GM18502 (cell line): ENCODE results near the gene KIF1A.

ENCODE experiments used
- ATAC-seq: cut with Tn5 transposase; IDR thresholded peaks from one replicate; pipeline ENCODE4 v1.9.1; 2021; ENCODE audit warnings: mild to moderate bottlenecking; ENCODE audit not compliant: unreplicated experiment, poor library complexity

KIF1A gene, protein sequence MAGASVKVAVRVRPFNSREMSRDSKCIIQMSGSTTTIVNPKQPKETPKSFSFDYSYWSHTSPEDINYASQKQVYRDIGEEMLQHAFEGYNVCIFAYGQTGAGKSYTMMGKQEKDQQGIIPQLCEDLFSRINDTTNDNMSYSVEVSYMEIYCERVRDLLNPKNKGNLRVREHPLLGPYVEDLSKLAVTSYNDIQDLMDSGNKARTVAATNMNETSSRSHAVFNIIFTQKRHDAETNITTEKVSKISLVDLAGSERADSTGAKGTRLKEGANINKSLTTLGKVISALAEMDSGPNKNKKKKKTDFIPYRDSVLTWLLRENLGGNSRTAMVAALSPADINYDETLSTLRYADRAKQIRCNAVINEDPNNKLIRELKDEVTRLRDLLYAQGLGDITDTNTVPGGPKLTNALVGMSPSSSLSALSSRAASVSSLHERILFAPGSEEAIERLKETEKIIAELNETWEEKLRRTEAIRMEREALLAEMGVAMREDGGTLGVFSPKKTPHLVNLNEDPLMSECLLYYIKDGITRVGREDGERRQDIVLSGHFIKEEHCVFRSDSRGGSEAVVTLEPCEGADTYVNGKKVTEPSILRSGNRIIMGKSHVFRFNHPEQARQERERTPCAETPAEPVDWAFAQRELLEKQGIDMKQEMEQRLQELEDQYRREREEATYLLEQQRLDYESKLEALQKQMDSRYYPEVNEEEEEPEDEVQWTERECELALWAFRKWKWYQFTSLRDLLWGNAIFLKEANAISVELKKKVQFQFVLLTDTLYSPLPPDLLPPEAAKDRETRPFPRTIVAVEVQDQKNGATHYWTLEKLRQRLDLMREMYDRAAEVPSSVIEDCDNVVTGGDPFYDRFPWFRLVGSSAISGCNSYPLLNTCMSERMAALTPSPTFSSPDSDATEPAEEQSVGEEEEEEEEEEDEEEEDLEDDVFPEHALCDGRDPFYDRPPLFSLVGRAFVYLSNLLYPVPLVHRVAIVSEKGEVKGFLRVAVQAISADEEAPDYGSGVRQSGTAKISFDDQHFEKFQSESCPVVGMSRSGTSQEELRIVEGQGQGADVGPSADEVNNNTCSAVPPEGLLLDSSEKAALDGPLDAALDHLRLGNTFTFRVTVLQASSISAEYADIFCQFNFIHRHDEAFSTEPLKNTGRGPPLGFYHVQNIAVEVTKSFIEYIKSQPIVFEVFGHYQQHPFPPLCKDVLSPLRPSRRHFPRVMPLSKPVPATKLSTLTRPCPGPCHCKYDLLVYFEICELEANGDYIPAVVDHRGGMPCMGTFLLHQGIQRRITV (N-terminal part only)

DNA sequence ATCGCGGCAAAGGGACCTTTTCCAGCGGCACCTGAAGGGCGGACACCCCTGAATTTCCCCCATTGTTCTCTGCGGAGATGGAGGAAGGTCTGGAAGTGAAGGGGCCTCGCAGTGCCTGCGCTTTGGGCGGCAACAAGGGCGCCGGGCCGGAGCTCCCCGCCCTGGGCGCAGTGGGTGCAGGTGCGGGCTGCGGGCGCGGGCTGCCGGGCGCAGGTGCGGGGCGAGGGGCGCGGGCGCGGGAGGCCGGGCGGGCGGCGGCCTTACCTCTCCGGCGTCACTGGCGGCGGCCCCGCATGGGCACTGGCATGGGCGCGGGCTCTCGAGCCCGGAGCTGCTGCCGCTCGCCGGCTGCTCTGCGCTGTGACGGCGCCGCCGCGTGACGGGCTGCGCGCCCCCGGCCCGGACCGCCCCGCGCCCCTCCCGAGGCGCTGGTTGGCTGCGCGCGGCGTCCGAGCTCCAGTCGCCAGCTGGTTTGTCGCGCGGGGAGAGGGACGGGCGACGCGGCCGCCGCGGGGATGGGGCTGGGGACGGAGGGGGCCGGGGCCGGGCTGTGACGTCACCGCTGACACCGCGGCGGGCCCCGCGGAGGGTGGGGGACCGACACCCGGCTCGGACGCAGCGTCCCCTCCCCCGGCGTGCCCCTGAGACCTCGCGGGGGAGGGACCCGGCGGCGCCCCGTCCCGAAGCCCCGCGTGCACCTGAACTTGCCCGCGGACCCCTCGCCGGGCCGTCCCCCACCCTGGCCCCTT, at the start of gene KIF1A:
KIF1A (minus strand) TSS at position 362 of the 749 bp plus-strand sequence. CDS start 22,467 bp downstream, outside the sequence.
- no peak for ATAC-seq

DNA sequence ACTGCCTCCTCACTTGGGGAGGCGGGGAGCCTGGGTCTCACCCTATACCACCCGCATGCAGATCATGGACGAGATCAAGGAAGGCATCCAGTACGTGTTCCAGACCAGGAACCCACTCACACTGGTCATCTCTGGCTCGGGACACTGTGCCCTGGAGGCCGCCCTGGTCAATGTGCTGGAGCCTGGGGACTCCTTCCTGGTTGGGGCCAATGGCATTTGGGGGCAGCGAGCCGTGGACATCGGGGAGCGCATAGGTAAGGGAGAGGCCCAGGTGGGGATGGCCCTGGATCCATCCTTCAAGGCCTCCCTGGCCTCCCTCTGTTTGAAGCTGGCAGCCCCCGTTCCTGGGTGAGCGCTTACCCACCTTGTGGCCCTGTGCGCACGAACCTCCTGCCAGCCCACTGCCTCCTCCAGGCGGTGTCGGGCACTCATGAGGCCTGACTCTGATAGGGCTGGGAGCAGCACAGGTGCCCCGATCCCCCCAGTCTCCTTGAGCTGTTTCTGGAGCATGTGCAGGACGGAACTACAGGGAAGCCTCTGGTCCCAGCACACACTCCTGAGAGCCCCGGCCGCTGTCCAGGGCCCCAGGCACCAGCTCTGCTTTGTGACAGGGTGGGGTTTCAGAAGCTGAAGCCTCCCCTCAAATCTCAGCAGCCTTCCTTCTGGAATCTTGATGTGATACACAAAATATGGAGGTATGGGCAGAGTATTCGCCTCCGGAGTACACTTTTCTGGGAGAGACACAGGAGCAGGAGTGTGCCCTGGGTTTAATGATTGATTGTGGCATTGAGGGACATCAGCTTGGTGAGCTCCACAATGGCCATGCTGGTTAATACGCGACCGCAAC, 49.3 kb upstream of the KIF1A start:
- no peak for ATAC-seq

DNA sequence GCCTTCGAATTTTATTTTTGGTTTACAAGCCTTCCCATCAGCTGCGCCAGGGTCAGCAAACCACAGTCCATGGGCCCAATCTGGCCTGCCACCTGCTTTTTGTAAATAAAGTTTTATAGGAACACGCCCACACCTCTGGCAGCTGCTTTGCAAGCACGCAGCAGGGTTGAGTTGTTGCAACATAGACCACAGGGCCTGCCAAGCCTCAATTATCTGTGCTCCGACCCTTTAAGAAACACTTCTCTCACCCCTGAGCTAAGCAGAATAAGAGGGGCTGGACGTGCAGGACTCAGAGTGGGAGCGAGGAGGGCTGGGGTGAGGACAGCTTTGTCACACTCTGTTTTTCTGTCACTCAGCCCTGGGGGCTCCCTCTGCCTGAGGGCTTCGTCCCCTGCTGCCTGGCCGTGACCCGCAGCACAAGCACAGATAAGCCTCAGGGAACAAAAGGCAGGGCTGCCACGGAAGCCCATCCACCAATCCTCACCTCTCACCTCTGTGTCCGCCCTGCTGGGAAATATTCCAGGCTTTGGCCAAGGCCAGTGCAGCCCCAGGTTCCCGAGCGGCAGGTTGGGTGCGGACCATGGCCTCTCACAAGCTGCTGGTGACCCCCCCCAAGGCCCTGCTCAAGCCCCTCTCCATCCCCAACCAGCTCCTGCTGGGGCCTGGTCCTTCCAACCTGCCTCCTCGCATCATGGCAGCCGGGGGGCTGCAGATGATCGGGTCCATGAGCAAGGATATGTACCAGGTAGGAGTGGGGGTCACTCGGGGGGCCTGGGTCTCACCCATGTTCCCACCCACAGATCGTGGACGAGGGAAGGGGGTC, 48.5 kb upstream of the KIF1A start, which contains the start of gene AGXT:
AGXT (plus strand) TSS at position 539 of the 823 bp plus-strand sequence; CDS start at position 581, 42 bp downstream.
- ATAC-seq = no peak

DNA sequence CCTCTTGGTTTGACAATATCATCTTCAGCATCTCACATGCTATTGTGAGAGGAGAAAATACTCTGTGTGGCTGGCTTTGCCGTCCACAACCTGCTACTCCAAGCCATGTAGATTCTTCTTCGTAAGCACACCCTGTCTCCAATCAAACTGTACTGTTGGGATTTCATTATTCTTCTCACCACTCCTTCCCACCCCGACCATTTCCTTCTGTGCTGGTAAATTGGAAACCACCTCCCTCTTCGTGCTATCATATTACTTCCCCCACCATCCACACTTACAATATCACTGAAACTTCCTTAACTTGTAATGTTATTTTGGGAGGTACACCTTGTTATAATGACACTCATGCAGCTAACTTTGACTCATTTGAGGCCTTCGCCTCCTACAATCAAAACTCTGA, 45.4 kb upstream of the KIF1A start:
- no peak for ATAC-seq

DNA sequence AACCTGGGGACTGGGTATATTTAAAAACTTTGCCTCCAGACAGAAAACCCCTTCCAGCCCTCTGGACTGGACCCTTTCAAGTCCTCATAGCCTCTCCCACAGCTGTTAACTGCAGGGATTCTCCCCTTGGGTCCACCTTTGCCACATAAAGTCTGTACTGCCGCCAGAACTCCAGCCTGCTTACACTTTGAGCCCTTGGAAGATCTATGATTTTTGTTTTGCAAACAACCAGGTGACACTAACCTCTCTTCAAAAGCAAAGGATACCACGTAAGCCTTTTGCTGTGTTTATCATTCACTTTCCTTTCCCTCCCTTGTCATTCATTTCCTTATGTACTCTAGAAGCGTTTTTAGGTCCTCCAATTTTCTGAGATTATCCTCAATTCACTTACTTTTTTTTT, 44.5 kb upstream of the KIF1A start:
- ATAC-seq = no peak

DNA sequence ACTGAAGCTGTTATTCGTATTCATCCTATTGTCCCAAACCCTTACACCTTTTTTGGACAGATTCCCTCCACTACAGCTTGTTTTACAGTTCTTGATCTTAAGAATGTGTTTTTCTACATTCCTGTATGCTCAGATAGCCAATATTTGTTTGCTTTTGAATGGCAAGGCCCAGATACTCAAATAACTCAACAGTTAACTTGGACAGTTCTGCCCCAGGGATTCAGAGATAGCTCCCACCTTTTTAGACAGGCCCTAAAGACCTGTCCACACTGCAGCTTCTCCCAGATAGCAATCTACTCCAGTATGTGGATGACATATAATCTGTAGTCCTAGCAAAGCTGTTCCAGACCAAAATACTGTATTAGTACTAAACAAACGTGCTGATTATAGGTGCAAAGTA, 41.5 kb upstream of the KIF1A start:
- ATAC-seq = no peak

DNA sequence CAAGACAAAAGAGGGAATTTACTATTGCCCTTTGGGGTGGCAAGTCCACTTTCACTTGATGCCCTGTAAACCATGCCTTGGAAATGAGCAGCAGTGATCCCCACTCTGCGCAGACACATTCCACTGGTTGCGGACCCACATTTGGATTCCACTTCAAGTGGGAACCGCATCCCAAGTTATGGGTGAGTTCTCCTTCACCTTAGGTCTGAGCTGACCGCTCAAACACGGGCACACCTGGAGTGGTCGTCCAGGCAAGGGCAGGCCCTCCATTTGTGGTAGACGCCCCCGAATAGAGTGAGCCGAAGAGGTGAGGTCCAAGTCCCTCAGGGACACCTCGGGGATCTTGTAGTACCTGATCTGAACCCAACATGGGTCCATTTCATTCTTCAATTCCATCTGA, 38.9 kb upstream of the KIF1A start:
- no peak for ATAC-seq

DNA sequence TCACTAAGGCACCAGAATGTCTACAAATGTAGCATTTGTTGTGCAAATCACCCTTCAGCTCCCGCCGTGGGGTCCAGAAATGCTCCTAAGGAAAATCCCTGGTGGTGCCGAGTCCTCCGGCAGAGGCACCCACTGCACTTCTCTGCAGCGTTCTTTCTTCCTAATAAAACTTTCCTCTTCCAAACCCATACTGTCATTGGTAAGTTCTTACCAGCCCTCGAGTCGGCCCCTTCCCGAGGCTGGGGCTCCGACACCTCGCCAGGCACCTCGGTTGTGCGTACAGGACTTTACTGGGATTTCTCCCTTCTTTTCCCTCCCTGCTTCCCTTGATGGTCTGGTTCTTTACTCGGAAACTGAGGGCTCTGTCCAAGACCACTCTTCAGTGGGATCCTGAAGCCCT, 38.3 kb upstream of the KIF1A start:
- ATAC-seq = no peak

DNA sequence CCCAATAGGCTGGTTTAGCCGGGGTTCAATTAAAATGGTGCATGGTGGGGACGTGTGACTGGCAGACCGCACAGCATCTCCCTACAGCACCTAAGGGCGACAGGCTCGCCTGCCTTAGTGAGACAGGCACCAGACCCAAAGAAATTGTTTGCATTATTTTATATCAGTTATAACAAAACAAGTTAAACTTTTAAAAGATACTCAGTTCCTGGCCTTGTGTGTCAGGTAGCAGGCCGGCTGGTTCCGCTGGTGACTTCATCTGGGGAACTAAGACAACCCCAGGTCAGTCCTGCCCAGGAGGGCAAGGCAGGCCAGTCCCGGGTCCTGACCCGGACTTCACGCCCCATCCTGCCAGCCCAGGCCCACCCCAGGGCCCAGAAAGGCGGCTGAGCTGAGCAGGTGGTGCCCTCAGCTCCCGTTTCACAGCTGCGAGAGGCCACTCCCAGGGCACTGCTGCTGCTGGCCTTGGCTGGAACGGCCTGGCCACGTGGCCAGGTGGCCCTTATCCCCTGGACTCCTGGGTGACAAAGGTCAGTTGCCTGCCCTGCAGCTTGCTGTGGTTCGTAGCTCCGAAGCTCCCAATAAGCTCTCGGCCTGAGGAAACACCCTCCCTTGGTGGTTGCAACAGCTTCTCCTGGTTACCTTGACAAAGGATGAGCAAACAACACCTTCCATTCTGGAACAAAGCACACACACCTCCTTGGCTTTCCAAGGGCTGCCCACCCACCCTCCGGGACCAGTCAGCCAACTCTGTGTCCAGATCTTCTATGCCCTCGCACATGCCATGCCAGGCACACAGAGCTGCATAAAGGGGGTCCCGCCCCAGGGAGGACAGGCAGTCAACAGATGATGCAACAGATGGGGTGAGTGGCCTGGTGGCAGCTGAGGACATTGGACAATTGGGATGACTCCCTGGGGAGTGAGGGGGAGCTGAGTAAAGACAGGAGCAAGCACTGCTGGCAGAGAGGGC, 37.3 kb upstream of the KIF1A start:
- no peak for ATAC-seq

DNA sequence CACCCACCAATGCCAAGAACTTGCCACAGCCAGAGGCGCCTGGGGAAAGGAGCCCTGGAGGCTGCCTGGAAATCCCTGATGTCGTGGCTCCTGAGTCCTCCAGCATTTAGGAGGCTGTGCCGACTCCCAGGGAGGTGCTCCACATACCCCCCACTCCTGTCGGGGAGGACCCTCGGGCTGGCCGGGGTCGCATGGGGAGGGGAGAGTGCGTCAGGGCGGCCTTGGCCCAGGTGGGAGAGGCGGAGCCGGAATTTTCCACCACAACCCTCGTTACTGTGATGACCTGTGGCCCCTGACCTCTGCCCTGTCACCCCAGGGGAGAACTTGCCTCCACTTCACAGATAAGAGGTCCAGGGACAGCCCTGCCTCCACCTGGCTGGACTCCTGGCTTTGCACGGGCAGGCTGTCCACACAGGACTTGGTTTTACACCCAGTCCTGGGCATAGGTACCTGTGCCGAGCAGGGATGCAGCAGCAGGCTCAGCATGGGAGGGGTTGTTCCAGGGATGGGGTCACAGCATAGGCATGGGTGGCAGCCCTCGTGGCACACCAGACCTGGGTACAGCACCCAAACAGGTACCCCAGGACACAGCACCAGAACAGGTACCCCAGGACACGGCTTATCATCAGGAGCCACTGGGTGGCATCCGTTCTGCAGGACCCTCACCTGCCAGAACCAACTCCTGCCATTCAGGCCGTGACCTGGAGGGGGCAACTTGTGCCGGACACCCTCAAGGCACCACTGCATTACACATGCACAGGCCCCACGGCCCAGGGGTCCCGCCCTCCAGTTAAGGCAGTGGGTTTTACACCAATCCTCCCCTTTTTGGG, 36.3 kb upstream of the KIF1A start:
- ATAC-seq = no peak

DNA sequence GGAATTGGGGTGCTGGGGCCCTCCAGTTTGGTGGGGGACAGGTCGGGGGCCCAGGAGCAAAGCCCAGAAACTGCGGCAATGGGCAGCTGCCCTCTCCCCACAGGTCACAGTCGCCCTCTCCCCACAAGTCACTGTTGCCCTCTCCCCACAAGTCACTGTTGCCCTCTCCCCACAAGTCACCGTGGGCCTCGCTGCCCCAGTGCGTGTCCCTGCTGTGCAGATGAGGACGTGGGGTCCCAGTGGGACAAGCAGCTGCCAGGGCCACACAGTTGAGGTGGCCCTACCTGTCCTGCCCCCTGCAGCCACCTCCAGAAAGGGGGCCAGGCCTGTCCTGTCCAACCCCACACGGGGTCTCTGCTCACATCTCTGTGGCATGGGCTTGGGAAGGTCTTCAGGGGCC, 35.7 kb upstream of the KIF1A start:
- no peak for ATAC-seq

DNA sequence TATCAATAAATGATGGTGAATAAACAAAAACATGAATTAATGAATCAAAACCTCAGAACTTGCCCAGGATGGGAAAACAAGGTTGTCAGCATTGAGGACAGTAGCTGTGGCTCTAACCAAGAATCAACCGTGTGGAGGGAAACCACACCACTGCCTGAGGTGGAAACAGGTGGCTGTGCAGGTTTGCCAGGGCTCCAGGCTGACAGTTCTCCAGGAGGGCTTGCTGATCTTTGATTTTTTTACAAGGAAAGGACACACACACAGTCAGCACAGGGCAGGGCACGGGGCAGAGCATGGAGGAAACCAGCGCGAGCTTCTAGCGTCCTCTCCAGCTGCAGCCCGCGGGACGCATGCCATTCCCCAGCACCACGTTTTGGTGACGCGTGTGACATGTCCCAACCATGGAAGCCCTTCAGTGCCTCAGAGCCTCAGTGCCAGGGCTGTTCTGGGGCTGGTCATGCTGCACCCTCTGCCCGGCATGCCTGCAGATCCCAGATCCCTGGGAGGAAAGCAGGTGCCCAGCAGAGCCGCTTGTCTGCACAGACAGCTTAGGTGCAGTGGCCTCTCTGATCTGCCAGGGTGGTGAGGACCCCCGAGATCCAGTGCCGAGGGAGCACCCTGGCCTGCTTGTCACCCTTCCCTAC, 32.8 kb upstream of the KIF1A start:
- no peak for ATAC-seq

DNA sequence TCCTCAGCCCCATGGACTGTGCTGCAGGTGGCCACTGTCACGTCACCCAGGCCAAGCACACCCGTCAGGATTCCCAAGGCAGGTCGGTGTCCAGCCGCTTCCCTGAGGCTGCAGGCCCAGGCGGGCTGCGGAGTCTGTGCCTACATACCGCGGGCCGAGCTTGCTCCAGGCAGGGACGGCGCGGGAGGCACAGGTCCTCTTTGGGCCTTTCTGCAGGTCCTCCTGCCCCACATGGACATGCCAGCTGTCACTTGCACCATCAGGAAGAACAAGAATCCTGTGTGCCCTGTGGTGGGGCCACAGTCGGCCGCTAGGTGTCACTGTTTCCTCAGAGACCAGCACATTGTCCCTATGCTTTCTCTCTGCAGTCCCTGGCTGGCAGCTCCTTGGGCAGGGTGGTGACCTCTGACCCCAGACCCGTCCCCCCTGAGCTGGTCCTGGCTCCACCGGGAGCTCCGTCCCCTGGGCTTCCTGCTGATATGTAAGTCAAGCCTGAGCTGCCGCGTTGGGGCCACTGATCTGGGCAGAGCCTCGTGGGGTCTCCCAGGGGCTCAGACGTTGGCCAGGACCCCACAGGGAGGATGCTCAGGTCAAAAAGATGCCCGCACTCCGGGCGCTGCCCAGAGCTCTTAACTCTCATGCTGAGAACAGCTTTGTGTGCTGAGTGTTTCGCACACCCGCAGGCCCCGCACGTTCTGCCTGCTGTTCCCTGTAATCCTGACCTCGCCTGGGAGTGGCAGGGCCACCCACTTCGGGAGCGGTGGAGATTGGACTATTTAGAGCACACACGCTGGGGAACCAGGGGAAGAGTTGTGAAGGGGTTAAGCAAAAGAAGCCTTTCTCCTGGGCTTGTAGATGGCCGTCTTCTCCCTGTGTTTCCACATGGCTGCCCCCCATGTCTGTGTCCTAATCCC, 31.3 kb upstream of the KIF1A start:
- ATAC-seq = no peak

DNA sequence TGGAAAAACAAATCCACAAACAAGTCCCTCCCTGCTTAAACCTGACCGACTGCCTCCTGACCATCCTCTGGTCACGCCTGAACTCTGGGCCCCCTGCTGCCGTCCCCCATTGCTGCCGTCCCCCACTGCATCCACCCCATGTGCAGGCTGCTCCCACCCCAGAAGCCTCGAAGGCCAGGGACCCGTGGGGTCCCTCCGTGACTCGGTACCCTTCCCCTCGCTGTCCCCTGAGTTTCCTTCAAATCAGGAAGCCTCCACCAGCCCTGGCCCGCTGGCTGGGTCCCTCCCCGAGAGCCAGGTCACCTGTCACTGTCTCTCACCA, 30.7 kb upstream of the KIF1A start:
- no peak for ATAC-seq

DNA sequence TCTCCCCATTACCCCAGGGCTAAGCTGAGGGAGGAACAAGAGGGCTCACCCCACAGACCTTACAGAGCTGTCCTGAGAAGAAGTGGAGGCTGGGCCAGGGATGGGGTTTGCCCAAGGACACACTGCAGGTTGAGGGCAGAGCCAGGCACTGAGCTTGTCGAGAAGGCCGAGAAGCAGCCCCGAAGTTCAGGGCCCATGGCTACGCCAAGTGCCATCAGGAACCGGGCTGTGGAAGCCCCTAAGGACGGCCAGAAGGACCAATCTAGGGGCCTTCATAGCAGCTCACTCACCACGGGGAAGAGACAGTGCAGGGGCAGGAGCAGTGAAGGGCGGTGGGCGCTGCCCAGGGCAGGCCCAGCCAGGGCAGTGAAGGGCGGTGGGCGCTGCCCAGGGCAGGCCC, 30.0 kb upstream of the KIF1A start:
- no peak for ATAC-seq
